ENCODE data around the gene HADH.

- no peak for TF ChIP-seq POLR2A (IDR thresholded peaks at IDR 0.05)
- TF ChIP-seq, protein P1, sequence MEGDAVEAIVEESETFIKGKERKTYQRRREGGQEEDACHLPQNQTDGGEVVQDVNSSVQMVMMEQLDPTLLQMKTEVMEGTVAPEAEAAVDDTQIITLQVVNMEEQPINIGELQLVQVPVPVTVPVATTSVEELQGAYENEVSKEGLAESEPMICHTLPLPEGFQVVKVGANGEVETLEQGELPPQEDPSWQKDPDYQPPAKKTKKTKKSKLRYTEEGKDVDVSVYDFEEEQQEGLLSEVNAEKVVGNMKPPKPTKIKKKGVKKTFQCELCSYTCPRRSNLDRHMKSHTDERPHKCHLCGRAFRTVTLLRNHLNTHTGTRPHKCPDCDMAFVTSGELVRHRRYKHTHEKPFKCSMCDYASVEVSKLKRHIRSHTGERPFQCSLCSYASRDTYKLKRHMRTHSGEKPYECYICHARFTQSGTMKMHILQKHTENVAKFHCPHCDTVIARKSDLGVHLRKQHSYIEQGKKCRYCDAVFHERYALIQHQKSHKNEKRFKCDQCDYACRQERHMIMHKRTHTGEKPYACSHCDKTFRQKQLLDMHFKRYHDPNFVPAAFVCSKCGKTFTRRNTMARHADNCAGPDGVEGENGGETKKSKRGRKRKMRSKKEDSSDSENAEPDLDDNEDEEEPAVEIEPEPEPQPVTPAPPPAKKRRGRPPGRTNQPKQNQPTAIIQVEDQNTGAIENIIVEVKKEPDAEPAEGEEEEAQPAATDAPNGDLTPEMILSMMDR (IDR thresholded peaks at IDR 0.05) = no peak
These were observed 69.2 kb downstream of the HADH start for GRCh38 chr4:108058685-108059440.

Data from esophagus squamous epithelium (tissue), 4 donors.